GM21423 (cell line): ENCODE results near the gene CAMK2A.

ENCODE experiments used
- ATAC-seq: cut with Tn5 transposase; IDR thresholded peaks from one replicate; pipeline ENCODE4 v1.9.1; 2021; ENCODE audit warnings: mild to moderate bottlenecking, moderate library complexity; ENCODE audit not compliant: unreplicated experiment

The CAMK2A gene

GRCh38 chr5:150283904-150284303 is 5.7 kb downstream of the CAMK2A start:
- ATAC-seq, result no peak

DNA sequence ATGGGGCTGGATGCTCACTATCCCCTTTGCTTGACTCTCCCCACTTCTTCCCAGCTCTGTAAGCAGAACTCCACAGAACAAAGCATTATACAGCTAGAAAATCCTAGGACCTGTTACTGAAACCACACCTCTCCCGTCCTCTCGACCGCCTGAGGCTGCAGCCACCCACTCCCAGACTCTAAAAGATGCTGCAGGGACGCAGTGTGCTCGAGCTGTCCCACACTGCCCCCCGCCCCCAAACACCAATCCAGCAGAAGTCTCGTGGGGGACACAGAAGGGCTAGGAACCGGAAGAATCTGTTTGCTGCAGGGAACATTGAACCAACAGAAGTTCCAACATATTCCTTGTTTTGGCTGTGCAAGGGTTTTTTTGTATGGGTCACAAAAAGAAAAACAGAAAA is 7.6 kb downstream of the CAMK2A start:
- ATAC-seq, result no peak

- ATAC-seq, result no peak
Measured at GRCh38 chr5:150279330-150280020, 10.1 kb downstream of the CAMK2A start.

- ATAC-seq, result no peak
Measured at GRCh38 chr5:150278916-150279315, 10.7 kb downstream of the CAMK2A start.

DNA sequence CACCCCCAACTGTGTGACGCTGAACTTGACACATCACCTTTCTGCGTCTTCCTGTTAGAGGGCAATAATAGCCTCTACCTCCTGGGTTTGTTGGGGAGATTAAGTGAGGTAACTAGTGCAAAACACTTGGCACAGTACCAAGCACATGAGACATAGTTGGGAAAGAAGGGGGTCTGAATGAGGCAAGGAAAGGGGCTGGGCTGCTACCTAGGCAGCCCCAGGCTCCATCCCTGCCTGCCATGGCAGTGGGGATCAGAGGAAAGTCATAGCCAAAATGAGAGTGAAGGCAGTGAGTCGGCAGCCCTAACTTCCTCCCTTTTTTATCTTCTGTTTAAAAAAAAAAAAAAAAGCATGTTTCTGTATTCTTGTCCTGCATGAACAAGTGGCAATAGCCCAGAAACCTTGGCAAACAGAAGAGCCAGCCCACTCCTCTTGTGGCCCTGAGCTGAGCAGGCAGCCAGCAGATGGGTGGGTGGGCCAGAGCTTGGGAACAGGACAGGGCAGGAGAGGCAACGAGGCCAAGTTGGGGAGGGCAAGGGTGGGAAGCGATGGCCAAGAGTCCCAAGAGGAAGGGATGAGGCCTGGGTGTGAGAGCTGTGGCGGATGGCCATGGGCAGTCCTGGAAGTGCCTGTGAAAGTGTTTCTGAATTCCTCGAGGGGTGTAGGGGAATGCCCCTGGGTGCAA is 11.4 kb downstream of the CAMK2A start:
- ATAC-seq, result no peak

- no peak for ATAC-seq
Measured at GRCh38 chr5:150277043-150277442, 12.5 kb downstream of the CAMK2A start.

- no peak for ATAC-seq
Measured at GRCh38 chr5:150274811-150275210, 14.8 kb downstream of the CAMK2A start.

DNA sequence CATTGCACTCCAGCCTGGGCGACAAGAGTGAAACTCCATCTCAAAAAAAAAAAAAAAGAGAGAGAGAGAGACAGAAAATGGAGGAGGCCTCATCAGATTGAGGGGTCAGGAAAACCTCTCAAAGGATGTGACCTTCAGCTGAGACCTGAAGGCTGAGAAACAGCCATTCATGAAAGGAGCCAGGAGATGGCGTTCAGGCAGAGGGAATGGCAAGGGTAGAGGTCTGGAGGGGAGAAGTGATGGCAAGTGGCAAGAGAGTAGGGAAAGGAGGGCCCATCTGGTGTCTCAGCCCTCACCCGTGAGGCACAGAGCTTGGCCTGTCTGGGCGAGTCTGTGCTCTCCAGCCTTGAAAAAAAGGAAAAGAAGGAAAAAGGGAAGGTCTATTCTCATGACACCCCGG is 17.0 kb downstream of the CAMK2A start:
- no peak for ATAC-seq

DNA sequence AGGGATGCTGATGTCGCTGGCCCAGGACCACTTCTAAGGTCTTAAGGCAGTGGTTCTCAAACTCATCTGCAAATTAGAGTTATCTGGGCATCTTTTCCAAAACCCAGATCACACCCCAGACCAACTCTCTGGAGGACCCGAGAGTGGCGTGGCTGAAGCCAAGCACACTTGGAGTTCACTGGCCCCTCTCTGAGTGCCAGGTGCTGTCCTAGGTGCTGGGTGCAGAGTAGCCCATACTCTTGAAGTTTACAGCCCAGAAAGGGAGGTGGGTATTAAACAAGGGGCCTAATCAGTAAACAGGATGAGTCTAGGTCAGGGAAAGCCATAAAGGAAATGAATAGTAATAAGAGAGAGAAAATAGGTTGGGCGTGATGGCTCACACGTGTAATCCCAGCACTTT is 17.6 kb downstream of the CAMK2A start:
- ATAC-seq, result no peak

- ATAC-seq, result no peak
Measured at GRCh38 chr5:150271296-150271692, 18.3 kb downstream of the CAMK2A start.

GRCh38 chr5:150270541-150271295 is 18.9 kb downstream of the CAMK2A start:
- ATAC-seq, result no peak

GRCh38 chr5:150266871-150267291 is 22.7 kb downstream of the CAMK2A start:
- no peak for ATAC-seq

- ATAC-seq, result no peak
Measured at GRCh38 chr5:150265870-150266383, 23.6 kb downstream of the CAMK2A start.

- no peak for ATAC-seq
Measured at GRCh38 chr5:150264667-150265603, 24.6 kb downstream of the CAMK2A start.

GRCh38 chr5:150263801-150264621 is 25.6 kb downstream of the CAMK2A start:
- ATAC-seq, result no peak

DNA sequence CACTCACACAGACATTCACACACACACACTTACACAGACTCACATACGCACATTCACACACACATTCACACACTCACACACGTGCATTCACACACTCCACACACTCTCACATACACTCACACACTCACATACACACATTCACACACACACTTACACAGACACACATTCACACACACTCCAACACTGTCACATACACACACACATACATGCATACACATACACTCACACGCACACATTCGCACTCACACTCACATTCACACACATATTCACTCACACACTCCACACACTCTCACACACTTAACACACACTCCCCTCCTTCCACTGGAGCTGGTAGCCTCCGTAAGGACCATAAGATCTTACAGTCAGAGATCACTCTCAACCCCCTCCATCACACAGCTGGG is 26.2 kb downstream of the CAMK2A start:
- ATAC-seq, result no peak

- ATAC-seq, result no peak
Measured at GRCh38 chr5:150262502-150262901, 27.1 kb downstream of the CAMK2A start.

- ATAC-seq, result no peak
Measured at GRCh38 chr5:150261231-150261630, 28.3 kb downstream of the CAMK2A start.

DNA sequence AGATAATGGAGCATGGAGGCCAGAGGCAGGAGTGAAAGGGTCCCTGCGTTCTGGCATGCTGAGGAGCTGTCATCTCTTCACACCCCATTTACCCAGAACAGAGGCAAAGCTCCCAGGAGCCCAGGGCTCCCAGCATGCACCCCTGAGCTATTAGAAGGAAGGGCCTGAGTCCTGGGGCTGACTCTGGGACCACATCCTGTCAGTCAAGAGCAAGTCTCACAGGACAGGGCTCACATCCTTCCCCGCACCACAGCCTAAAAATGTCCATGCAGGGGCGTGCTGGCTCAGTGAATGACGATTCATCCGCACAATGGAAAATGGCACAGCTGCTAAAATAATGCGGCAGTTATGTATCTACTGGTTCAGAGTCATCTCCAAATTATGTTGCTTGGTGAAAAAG is 31.4 kb downstream of the CAMK2A start:
- no peak for ATAC-seq

- ATAC-seq, result no peak
Measured at GRCh38 chr5:150257424-150257823, 32.1 kb downstream of the CAMK2A start.
